GM12874 (cell line): Measurements from ENCODE around the gene LRRC51.

Experiments
- TF ChIP-seq, protein P1 (sequence below): IDR thresholded peaks from 2 replicates; pipeline ENCODE4 v1.5.1; 2011; ENCODE audit warnings: low read depth, mild to moderate bottlenecking, control low read depth, low read length, moderate library complexity; ENCODE audit not compliant: insufficient read depth

The LRRC51 gene

DNA sequence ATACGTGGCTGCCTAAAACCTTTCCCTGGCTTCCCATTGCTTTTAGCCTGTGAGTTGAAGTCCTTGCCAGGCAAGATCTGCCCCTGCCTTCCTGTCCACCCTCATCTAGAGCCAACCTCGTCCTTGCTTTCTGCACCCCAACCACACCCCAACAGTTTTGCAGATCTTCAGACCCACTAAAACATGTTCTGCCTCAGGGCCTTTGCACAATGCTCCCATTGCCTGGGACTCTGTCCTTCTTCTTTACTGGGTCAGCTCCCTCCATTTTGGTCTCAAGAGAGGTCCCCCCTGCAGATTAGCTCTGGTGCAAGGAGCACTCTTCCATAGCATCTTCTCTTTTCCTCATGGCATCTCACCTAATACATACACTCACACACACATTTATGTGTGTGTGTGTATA, 40.3 kb downstream of the LRRC51 start:
- TF ChIP-seq, protein P1, sequence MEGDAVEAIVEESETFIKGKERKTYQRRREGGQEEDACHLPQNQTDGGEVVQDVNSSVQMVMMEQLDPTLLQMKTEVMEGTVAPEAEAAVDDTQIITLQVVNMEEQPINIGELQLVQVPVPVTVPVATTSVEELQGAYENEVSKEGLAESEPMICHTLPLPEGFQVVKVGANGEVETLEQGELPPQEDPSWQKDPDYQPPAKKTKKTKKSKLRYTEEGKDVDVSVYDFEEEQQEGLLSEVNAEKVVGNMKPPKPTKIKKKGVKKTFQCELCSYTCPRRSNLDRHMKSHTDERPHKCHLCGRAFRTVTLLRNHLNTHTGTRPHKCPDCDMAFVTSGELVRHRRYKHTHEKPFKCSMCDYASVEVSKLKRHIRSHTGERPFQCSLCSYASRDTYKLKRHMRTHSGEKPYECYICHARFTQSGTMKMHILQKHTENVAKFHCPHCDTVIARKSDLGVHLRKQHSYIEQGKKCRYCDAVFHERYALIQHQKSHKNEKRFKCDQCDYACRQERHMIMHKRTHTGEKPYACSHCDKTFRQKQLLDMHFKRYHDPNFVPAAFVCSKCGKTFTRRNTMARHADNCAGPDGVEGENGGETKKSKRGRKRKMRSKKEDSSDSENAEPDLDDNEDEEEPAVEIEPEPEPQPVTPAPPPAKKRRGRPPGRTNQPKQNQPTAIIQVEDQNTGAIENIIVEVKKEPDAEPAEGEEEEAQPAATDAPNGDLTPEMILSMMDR: no peak

DNA sequence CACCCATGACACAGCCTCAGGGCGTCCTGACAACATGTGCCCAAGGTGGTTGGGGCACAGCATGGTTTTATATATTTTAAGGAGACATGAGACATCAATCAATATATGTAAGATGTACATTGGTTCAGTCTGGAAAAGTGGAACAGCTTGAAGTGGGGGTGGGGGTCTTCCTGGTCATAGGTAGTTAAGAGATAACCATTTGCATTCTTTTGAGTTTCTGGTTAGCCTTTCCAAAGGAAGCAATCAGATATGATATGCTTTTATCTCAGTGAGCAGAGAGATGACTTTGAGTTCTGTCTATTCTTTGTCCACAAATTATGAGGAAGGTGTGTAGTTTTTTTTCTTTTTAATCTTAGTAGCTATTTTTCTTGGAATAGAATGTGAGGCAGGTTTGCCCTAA, 42.0 kb downstream of the LRRC51 start:
- TF ChIP-seq, protein P1: no peak

DNA sequence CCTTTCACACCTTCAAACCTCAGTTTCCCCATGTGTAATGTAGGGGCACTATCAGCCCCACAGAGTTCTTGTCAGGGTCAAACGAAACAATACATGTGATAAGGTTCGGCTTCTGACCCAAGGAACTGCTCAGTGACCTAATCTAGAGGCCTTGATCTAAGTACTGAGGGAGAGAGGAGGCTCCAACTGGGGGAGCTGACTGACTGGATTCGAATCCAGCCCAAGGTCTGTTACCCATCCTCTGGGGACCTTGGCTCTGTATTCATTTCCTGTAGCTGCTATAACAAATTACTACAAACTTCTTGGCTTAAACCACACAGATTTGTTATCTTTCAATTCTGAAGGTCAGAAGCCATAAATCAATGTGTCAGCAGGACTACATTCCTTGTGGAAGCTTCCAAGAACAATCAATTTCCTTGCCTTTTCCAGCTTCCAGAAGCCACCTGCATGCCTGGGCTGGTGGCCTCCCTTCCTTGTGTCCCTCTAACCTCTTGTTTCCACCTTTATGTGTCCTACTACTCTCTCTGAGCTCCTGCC, 42.5 kb downstream of the LRRC51 start:
- TF ChIP-seq, protein P1: no peak

DNA sequence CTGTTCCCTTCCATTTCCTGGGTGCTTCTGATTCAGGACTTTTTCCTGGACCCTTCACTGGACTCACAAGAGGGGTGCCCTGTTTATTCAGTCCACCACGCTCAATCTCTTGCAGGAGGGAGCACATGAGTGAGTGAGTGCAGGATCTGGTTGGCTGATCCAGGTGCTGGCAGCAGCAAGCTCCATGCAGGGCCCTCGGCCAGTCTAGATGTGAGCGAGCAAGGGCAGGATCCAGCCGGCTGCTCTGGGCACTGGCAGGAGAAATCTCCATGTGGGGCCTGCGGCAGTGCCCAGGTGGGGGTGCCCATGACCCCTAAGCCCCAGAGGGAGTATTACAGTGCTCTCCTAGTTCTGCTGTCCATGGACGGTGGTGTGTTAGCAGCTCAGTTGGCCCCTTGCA, 43.4 kb downstream of the LRRC51 start:
- TF ChIP-seq, protein P1: no peak

DNA sequence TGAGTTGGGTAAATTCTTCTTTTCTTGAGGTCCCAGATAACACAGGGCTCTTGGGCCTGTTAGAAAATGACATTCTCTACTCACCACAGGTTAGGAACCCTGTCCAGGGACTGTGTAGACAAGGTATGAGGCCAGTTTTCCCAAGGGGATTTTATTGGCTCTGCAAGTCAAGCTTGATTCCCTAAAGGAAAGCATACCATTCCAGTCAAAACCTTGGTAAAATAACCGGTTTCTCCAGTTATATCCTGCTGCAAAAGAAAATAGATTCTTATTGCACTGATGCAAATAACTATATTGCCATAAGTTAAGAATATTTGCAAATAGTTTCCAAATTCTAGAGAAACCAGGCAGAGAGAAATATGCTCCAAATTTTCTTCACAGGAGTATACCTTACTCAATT, 45.3 kb downstream of the LRRC51 start:
- TF ChIP-seq, protein P1: no peak

DNA sequence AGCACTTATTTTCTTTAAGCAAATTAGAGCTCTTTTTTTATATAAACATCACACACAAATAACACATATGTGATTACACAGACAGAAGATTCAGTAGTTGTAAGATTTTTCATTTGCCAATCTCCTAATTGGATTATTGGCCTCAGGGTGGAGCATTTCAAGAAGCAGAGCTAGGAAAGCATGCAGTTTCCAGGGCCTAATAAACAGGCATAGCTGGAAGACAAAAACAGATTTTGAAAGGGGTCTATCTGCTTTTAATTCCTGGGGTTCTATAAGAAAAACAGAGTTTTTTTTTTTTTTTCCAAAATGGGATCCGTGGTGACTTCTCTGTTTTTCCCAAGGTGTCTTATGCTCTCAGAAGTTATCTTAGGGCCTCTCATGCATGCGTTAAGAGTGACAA, 47.3 kb downstream of the LRRC51 start:
- TF ChIP-seq, protein P1: no peak

DNA sequence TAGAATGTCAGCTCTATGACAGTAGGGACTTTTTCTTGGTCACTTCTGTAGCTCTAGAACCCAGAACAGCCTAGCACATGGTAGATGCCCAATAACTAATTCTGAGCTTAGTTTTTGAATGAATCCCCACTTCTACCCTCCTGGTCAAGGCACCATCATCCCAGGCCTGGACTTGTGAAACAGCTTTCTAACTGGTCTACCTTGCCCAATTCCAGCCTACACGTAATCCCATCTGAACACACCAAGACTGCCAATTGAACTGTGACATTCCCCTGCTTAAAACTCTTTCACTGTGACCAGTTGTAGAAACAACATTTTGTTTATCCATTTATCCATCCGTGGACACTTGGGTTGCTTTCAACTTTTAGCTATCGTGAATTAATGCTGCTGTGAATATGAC, 48.7 kb downstream of the LRRC51 start:
- TF ChIP-seq, protein P1: no peak

DNA sequence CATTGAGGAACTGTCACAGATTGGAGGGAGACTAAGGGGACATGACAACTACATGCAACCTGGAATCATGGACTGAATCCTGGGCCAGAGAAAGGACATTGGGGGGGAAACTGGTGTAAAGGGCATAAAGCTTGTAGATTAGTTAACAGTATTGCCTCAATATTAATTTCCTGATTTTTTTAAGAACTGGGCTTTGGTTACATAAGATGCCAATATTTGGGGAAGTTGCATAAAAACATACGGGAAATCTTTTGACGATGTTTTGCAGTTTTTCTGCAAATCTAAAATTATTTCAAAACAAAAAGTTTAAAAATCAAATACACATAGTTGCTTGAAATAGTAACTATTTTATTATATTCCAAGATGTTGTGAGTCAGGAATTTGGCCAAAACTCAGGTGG, 52.0 kb downstream of the LRRC51 start:
- TF ChIP-seq, protein P1: no peak
